ENCODE results near the gene SPTBN2.

Gene SPTBN2

DNA sequence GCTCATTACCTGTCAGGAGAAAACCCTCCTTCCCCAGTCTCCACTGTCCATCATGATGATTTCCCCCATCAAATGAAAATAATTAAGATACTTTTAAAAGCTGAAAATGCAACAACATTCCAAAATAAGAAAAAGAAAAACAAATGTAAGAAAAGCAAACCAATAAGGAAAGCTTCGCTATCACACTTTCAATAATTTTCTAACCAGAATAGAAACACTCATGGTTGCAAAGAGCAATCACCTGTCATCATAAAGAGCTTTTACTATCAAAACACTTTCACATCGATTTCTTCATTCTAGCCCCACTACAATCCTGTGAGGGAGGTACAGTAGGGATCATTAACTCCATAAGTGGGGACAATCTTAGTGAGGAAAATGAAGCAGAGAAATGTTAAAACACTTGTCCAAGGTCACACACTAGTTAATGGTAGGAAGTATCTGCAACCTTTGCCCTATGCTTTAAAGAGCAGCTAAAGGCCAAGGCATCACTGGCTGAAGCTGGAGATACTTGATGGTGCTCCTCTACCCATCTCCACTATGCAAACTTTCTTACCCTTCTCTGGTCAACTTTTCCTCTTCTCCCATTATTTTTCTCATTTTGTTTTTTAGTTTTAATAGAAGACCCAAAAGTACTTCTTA lies 53.9 kb downstream of the SPTBN2 start:
- H3K9me2 ChIP-seq (replicated peaks; ENCODE audit: insufficient read depth, low read length): no peaks in the 10 kb centered on the region
- H3K4me2 ChIP-seq (ENCODE audit: low read depth, low read length, poor library complexity, severe bottlenecking): peak overlapping the region; percentile 90
- H3K27ac ChIP-seq (ENCODE audit: low read depth, low read length): no peak overlapping the region
- TF ChIP-seq, protein P1, sequence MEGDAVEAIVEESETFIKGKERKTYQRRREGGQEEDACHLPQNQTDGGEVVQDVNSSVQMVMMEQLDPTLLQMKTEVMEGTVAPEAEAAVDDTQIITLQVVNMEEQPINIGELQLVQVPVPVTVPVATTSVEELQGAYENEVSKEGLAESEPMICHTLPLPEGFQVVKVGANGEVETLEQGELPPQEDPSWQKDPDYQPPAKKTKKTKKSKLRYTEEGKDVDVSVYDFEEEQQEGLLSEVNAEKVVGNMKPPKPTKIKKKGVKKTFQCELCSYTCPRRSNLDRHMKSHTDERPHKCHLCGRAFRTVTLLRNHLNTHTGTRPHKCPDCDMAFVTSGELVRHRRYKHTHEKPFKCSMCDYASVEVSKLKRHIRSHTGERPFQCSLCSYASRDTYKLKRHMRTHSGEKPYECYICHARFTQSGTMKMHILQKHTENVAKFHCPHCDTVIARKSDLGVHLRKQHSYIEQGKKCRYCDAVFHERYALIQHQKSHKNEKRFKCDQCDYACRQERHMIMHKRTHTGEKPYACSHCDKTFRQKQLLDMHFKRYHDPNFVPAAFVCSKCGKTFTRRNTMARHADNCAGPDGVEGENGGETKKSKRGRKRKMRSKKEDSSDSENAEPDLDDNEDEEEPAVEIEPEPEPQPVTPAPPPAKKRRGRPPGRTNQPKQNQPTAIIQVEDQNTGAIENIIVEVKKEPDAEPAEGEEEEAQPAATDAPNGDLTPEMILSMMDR (IDR thresholded peaks at IDR 0.05; ENCODE audit: insufficient read depth, low read length, poor library complexity, severe bottlenecking): no peak
- TF ChIP-seq EZH2phosphoT487 (conservative IDR thresholded peaks at IDR 0.05; ENCODE audit: low read length): no peak
- no peak overlapping the region for H2AFZ ChIP-seq (ENCODE audit: low read depth, low read length, severe bottlenecking)
- no peaks in the 10 kb centered on the region for H4K20me1 ChIP-seq (ENCODE audit: low read depth, low read length)
- H3F3A ChIP-seq (ENCODE audit: insufficient read depth): peaks cover 35% of the 10 kb centered on the region
- no peaks in the 10 kb centered on the region for H3K27me3 ChIP-seq (ENCODE audit: low read length)
- no peak overlapping the region; the same call in 1 of the 2 replicates for H3K9ac ChIP-seq (ENCODE audit: low read length)
- no peaks in the 10 kb centered on the region for H3K9me3 ChIP-seq (ENCODE audit: insufficient read depth, low read length)
- peaks cover 69% of the 10 kb centered on the region for H3K79me2 ChIP-seq (ENCODE audit: insufficient read depth, low read length)
- peak overlapping the region; percentile 42 for H3K4me3 ChIP-seq (ENCODE audit: insufficient read depth, low read length, poor library complexity, severe bottlenecking)
- H3K36me3 ChIP-seq (ENCODE audit: low read length): 0 out of 2 replicates have a peak, but pooled peaks cover 9% of the 10 kb centered on the region

DNA sequence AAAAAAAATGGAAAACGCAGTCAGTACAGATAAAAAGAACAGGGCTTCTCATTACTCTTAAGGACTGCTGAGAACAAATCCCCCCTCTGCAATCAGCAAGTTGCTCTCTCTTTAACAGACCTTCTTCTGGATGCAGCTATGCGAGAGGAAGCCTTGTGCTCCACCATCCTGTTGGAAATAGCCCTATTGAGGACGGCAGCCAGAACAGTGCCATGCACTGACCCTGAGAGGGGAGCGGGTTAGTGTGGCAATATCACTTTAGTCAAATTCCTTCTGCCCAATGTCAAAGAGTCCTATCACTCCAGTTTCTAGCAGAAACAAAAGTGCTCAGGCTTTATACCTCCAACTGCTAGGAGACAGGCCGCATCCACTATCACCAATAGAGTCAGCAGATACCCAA lies 58.2 kb downstream of the SPTBN2 start:
- peaks cover 8% of the 10 kb centered on the region; the same call in 1 of the 2 replicates for H3K36me3 ChIP-seq (ENCODE audit: low read length)
- no peak overlapping the region for H3K4me2 ChIP-seq (ENCODE audit: low read depth, low read length, poor library complexity, severe bottlenecking)
- H4K20me1 ChIP-seq (ENCODE audit: low read depth, low read length): no peaks in the 10 kb centered on the region
- no peak overlapping the region for H3K9ac ChIP-seq (ENCODE audit: low read length)
- TF ChIP-seq EZH2phosphoT487 (conservative IDR thresholded peaks at IDR 0.05; ENCODE audit: low read length): no peak
- TF ChIP-seq, protein P1 (IDR thresholded peaks at IDR 0.05; ENCODE audit: insufficient read depth, low read length, poor library complexity, severe bottlenecking): no peak
- H3K79me2 ChIP-seq (ENCODE audit: insufficient read depth, low read length): peaks cover 88% of the 10 kb centered on the region
- H3K9me3 ChIP-seq (ENCODE audit: insufficient read depth, low read length): no peaks in the 10 kb centered on the region
- H3F3A ChIP-seq (ENCODE audit: insufficient read depth): peaks cover 25% of the 10 kb centered on the region
- no peak overlapping the region for H3K27ac ChIP-seq (ENCODE audit: low read depth, low read length)
- no peak overlapping the region for H2AFZ ChIP-seq (ENCODE audit: low read depth, low read length, severe bottlenecking)
- H3K9me2 ChIP-seq (replicated peaks; ENCODE audit: insufficient read depth, low read length): no peaks in the 10 kb centered on the region
- H3K27me3 ChIP-seq (ENCODE audit: low read length): no peaks in the 10 kb centered on the region
- no peak overlapping the region for H3K4me3 ChIP-seq (ENCODE audit: insufficient read depth, low read length, poor library complexity, severe bottlenecking)

DNA sequence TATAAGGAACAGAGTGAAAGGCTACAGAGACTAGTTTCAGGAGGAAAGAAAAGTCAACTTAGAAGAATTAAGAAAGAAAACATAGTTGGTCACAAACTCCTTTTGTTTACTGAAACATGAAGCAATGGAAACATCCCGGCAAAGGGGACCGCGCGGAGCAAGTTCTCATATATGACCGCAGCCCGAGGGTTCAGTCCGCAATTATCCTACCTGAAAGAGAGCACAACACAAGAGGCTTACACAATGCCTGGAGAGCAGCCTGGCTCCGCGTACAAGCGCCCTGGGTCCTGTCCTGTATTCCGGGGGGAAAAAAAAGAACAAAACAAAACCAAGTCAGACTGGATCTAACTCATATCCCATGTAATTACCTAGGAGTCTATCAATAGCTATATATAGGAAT lies 63.6 kb downstream of the SPTBN2 start:
- Histone ChIP-seq H3K4me3 (ENCODE audit: insufficient read depth, low read length, poor library complexity, severe bottlenecking) (no peak overlapping the region), H3K9me2 (replicated peaks; ENCODE audit: insufficient read depth, low read length) (no peaks in the 10 kb centered on the region), H3K36me3 (ENCODE audit: low read length) (peaks cover 7% of the 10 kb centered on the region; the same call in 1 of the 2 replicates), H3K27ac (ENCODE audit: low read depth, low read length) (no peak overlapping the region), H3K9me3 (ENCODE audit: insufficient read depth, low read length) (no peaks in the 10 kb centered on the region), H4K20me1 (ENCODE audit: low read depth, low read length) (no peaks in the 10 kb centered on the region), H3K9ac (ENCODE audit: low read length) (no peak overlapping the region), H2AFZ (ENCODE audit: low read depth, low read length, severe bottlenecking) (no peak overlapping the region), H3K4me2 (ENCODE audit: low read depth, low read length, poor library complexity, severe bottlenecking) (no peak overlapping the region), H3F3A (ENCODE audit: insufficient read depth) (peaks cover 19% of the 10 kb centered on the region), H3K27me3 (ENCODE audit: low read length) (no peaks in the 10 kb centered on the region), H3K79me2 (ENCODE audit: insufficient read depth, low read length) (peaks cover 51% of the 10 kb centered on the region)
- TF ChIP-seq, protein P1 (IDR thresholded peaks at IDR 0.05; ENCODE audit: insufficient read depth, low read length, poor library complexity, severe bottlenecking): no peak
- no peak for TF ChIP-seq EZH2phosphoT487 (conservative IDR thresholded peaks at IDR 0.05; ENCODE audit: low read length)

All from SU-DHL-6 (cell line).